Chondrocyte (in vitro differentiated cells): ENCODE measurements around the gene SLC27A2. TPM values are rescaled to one million over a fixed set of nuclear protein-coding genes. Genes with fewer than 3 reads are reported as not detected.

Source experiments
- DNase-seq: peaks from one replicate; pipeline ENCODE4 v3.0.0; 2021; ENCODE audit warnings: mixed read lengths, low spot score
- H3K27ac Mint-ChIP-seq: one replicate; pipeline ENCODE4 v1.8.0; 2021; ENCODE audit warnings: mild to moderate bottlenecking, moderate library complexity, mixed read lengths; ENCODE audit not compliant: unreplicated experiment
- H3K27me3 Mint-ChIP-seq: 2 replicates; pipeline ENCODE4 v1.8.0; 2021; ENCODE audit warnings: low read depth, mixed read lengths
- H3K36me3 Mint-ChIP-seq: 2 replicates; pipeline ENCODE4 v1.8.0; 2021; ENCODE audit warnings: low read depth, mixed read lengths
- H3K4me1 Mint-ChIP-seq: 2 replicates; pipeline ENCODE4 v1.8.0; 2021; ENCODE audit warnings: low read depth, mild to moderate bottlenecking, mixed read lengths
- H3K4me3 Mint-ChIP-seq: one replicate; pipeline ENCODE4 v1.8.0; 2021; ENCODE audit warnings: mild to moderate bottlenecking, moderate library complexity, mixed read lengths; ENCODE audit not compliant: unreplicated experiment
- H3K9me3 Mint-ChIP-seq: 2 replicates; pipeline ENCODE4 v1.8.0; 2021; ENCODE audit warnings: low read depth, mixed read lengths
- total RNA-seq: library from RNA; stranded (reverse); gene quantifications from 3 replicates; pipeline ENCODE4 v1.2.1, GENCODE V29; 2021
- TF ChIP-seq, protein P1 (sequence below): fragments of 200-600 bp; sonication (generic); IDR thresholded peaks from 2 replicates; pipeline ENCODE4 v1.5.0; 2021; ENCODE audit warnings: antibody characterized with exemption, mild to moderate bottlenecking, moderate library complexity

Gene SLC27A2
- total RNA-seq, 1 donor from 2014 or later = not detected

DNA sequence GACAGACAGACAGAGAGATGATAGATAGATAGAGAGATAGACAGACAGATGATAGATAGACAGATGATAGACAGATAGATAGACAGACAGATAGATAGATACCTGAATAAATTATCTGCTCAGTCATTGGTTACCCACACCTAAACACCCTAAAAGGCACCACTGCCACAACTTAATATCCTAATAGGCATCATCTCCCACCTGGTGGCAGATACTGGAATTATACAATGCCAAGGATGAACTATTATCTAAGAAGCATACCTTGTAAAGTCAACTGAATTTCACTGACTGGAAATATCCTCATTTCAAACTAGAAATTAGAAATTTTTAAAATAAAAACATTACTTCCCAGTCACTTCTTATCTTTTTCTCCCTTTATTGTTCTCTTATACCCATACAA is 43.6 kb upstream of the SLC27A2 start:
- no peaks in the 10 kb centered on the region for H3K27me3 Mint-ChIP-seq
- DNase-seq = no peak
- H3K27ac Mint-ChIP-seq = no peak overlapping the region
- no peaks in the 10 kb centered on the region for H3K36me3 Mint-ChIP-seq
- H3K4me3 Mint-ChIP-seq = no peak overlapping the region
- H3K4me1 Mint-ChIP-seq = peaks cover 13% of the 10 kb centered on the region
- TF ChIP-seq, protein P1, sequence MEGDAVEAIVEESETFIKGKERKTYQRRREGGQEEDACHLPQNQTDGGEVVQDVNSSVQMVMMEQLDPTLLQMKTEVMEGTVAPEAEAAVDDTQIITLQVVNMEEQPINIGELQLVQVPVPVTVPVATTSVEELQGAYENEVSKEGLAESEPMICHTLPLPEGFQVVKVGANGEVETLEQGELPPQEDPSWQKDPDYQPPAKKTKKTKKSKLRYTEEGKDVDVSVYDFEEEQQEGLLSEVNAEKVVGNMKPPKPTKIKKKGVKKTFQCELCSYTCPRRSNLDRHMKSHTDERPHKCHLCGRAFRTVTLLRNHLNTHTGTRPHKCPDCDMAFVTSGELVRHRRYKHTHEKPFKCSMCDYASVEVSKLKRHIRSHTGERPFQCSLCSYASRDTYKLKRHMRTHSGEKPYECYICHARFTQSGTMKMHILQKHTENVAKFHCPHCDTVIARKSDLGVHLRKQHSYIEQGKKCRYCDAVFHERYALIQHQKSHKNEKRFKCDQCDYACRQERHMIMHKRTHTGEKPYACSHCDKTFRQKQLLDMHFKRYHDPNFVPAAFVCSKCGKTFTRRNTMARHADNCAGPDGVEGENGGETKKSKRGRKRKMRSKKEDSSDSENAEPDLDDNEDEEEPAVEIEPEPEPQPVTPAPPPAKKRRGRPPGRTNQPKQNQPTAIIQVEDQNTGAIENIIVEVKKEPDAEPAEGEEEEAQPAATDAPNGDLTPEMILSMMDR = peak; percentile 54
- no peaks in the 10 kb centered on the region for H3K9me3 Mint-ChIP-seq

DNA sequence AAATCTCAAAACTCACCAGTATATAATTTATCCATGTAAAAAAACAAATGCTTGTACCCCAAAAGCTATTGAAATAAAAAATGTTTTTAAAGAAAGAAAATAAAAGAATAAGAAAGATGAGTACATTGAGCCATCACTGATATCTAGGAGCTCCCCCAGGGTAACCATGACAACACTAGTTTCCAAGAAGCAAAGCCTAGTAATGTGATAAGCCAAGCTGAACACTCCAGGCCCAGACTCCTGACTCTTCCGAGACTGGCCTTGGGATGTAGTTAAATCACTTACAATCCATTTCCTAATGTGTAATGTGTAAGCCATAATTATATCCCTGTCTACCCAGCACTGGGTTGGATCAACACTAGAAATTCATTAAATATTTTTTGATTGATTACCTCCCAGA is 41.9 kb upstream of the SLC27A2 start:
- TF ChIP-seq, protein P1 = no peak

DNA sequence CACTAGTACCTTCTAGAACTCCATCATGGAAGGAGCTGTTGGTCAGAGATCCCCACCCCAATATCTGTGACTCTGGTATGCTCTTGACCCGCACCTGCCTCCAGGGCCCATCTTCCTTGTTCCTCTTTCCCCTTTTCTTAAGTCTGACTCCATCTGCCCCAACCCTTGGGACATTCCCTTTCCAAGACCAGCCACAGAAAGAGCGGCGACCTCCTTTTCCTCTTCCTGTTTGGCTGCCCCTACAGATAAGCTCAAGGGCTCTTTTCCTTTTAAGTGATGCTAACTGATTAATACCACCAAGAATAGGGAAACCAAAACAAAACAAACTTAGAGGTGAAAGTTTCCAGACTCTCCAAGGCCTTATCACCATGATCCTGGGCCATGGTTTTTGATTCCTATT is 41.0 kb upstream of the SLC27A2 start:
- Mint-ChIP-seq H3K4me1 (peaks cover 11% of the 10 kb centered on the region), H3K9me3 (no peaks in the 10 kb centered on the region), H3K27me3 (no peaks in the 10 kb centered on the region), H3K27ac (no peak overlapping the region), H3K36me3 (no peaks in the 10 kb centered on the region), H3K4me3 (no peak overlapping the region)
- TF ChIP-seq, protein P1 = no peak
- DNase-seq = no peak

More for the DNA sequence above, 41.9 kb upstream of the SLC27A2 start:
- no peaks in the 10 kb centered on the region for H3K36me3 Mint-ChIP-seq
- no peak for DNase-seq
- peaks cover 10% of the 10 kb centered on the region for H3K4me1 Mint-ChIP-seq
- H3K27ac Mint-ChIP-seq = no peak overlapping the region
- H3K9me3 Mint-ChIP-seq = no peaks in the 10 kb centered on the region
- no peaks in the 10 kb centered on the region for H3K27me3 Mint-ChIP-seq
- H3K4me3 Mint-ChIP-seq = no peak overlapping the region

DNA sequence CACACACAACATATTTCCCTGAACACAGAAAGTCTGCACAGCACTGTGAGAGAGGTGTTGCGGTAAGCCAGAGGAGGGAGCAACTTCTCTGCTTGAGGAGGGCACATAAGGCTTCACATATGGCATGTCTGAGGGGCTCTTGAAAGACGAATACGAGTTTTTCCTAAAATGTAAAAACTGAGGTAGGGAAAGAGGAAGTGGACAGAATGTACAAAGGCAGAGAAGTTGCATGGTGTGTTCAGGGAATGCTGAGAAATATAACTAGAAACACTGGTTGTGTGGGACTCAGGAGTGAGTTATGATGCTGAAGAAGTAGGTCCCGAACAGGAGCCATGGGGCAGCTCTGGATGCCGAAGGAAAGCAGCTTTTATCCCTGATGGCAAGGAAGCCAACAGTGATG is 40.1 kb upstream of the SLC27A2 start:
- Mint-ChIP-seq H3K36me3 (no peaks in the 10 kb centered on the region), H3K27me3 (no peaks in the 10 kb centered on the region), H3K27ac (no peak overlapping the region), H3K4me1 (peaks cover 11% of the 10 kb centered on the region), H3K4me3 (no peak overlapping the region), H3K9me3 (no peaks in the 10 kb centered on the region)
- TF ChIP-seq, protein P1 = no peak
- DNase-seq = no peak

DNA sequence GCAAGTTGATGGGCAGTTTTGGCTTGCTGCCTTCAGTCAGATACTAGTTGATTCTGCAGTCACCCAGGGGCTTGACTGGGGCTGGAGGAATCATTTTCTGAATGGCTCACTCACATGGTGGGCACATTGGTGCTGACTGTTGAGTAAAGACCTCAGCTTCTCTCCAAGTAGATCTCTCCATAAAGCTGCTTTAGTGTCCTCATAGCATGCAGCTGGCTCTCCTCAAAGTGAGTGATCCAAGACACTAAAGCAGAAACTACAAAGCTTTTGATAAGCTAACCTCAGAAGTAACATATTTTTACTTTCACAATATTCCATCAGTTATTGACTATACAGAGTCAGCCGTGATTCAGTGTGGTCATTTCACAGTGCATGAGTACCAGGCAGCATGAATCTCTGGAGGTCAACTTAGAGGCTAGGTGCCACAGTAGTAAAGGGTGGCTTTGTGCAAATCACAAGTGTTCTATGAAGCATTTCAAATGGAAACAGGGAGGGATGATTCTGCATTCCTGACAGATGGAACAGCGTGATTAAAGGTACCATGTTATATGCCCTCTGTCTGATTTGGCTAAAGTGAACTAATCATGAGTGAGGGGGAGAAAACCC is 38.6 kb upstream of the SLC27A2 start:
- Mint-ChIP-seq H3K27me3 (no peaks in the 10 kb centered on the region), H3K4me3 (no peak overlapping the region), H3K4me1 (peaks cover 11% of the 10 kb centered on the region), H3K9me3 (no peaks in the 10 kb centered on the region), H3K27ac (no peak overlapping the region), H3K36me3 (no peaks in the 10 kb centered on the region)
- DNase-seq = no peak
- TF ChIP-seq, protein P1 = no peak
